HepG2 (cell line): ENCODE data around the gene APIP. TPM values are rescaled to one million over a fixed set of nuclear protein-coding genes. Genes with fewer than 3 reads are reported as not detected.

Source experiments
- ATAC-seq: fragments of 200-7000 bp; cut with Tn5 transposase; 3 replicates; pipeline ENCODE4 v1.9.1; 2020; ENCODE audit warnings: mild to moderate bottlenecking, moderate library complexity
- Bru-seq: library from RNA; stranded (reverse); fragments of 400-500 nt; gene quantifications from one replicate; lab custom pipeline; 2021; lab: Mats Ljungman, UMichigan
- BruChase-seq, 2 experiments: library from RNA; stranded (reverse); fragments of 400-500 nt; gene quantifications; one replicate each; lab custom pipeline; 2021; lab: Mats Ljungman, UMichigan
- BruUV-seq: library from RNA; stranded (reverse); fragments of 400-500 nt; replicated peaks from 2 replicates; lab custom pipeline; 2021; lab: Mats Ljungman, UMichigan
- CTCF ChIA-PET: fragments of 300-600 bp; formaldehyde crosslinking; extraction: SDS; loops from one replicate; lab custom pipeline; 2021; ENCODE audit warnings: low total read pairs, inconsistent platforms, low intra/inter-chr PET ratio; lab: Yijun Ruan, JAX
- POLR2A ChIA-PET: fragments of 350-600 bp; sonication (Branson Sonifier 250); formaldehyde crosslinking; loops from one replicate; lab custom pipeline; 2020; ENCODE audit warnings: antibody characterized with exemption, inconsistent platforms; lab: Yijun Ruan, JAX
- DNase-seq: peaks from one replicate; pipeline ENCODE4 v3.0.0-alpha.2; 2015; ENCODE audit warnings: low spot score
- FAIRE-seq: peaks from 3 replicates; lab custom pipeline; 2011; peaks lifted over from hg19 to GRCh38; lab: Jason Lieb, UNC
- H2AFZ ChIP-seq: one replicate; pipeline ENCODE4 v1.6.1; 2011; ENCODE audit warnings: low read length, inconsistent platforms
- H3K27ac ChIP-seq: fragments of 300-600 bp; 3 replicates; pipeline ENCODE4 v1.8.0; 2011; ENCODE audit warnings: mixed run types, mild to moderate bottlenecking, mixed read lengths, low read length, inconsistent platforms; ENCODE audit not compliant: insufficient read depth; ENCODE audit errors: extremely low read length
- H3K27me3 ChIP-seq, 2 experiments: fragments of 200-600 bp in 1 of 2; 2 replicates in 1 of 2; 3 replicates in 1 of 2; pipeline versions ENCODE4 v1.6.0 to v1.8.0; 2011; ENCODE audit warnings: low read length in 2 of 2, mild to moderate bottlenecking in 2 of 2, moderate library complexity in 2 of 2, inconsistent platforms in 1 of 2; ENCODE audit not compliant: insufficient read depth in 2 of 2, control insufficient read depth in 1 of 2
- H3K36me3 ChIP-seq, 2 experiments: fragments of 200-600 bp in 1 of 2; replicated peaks in 1 of 2; 2 replicates in 1 of 2; 3 replicates in 1 of 2; pipeline versions ENCODE4 v1.5.1 to v1.8.0; 2011; ENCODE audit warnings: low read length in 2 of 2, inconsistent platforms in 1 of 2; ENCODE audit not compliant: insufficient read depth in 2 of 2, control insufficient read depth in 1 of 2
- H3K4me1 ChIP-seq: 2 replicates; pipeline ENCODE4 v1.5.1; 2012; ENCODE audit warnings: low read length, inconsistent platforms; ENCODE audit not compliant: insufficient read depth
- H3K4me2 ChIP-seq: 2 replicates; pipeline ENCODE4 v1.6.0; 2011; ENCODE audit warnings: low read depth, low read length, inconsistent platforms
- H3K4me3 ChIP-seq, 3 experiments: fragments of 200-600 bp in 1 of 3; sonication (generic), shearing (Covaris generic) in 1 of 3; replicated peaks in 1 of 3; 2 replicates each; pipeline ENCODE4 v1.5.1; 2011 to 2016; ENCODE audit warnings: low read length in 3 of 3, inconsistent platforms in 2 of 3, low read depth in 2 of 3, mild to moderate bottlenecking in 2 of 3, control low read depth in 1 of 3, mixed read lengths in 1 of 3; ENCODE audit not compliant: insufficient read depth in 1 of 3
- H3K79me2 ChIP-seq: one replicate; pipeline ENCODE4 v1.6.1; 2011; ENCODE audit warnings: low read length, inconsistent platforms; ENCODE audit not compliant: insufficient read depth
- H3K9ac ChIP-seq: 2 replicates; pipeline ENCODE4 v1.6.0; 2011; ENCODE audit warnings: mild to moderate bottlenecking, low read depth, low read length, inconsistent platforms; ENCODE audit not compliant: insufficient read depth
- H3K9me3 ChIP-seq: 2 replicates; pipeline ENCODE4 v1.5.1; 2012; ENCODE audit warnings: mild to moderate bottlenecking, low read length
- H4K20me1 ChIP-seq: 2 replicates; pipeline ENCODE4 v1.6.0; 2011; ENCODE audit warnings: inconsistent platforms, mild to moderate bottlenecking, low read length, moderate library complexity; ENCODE audit not compliant: insufficient read depth
- RBFOX2 ChIP-seq: fragments of 200-400 bp; formaldehyde crosslinking; IDR thresholded peaks from 2 replicates; pipeline ENCODE4 v1.6.1; 2017; ENCODE audit warnings: low read depth, mild to moderate bottlenecking, low read length
- ZNF598 ChIP-seq: sonication (generic); formaldehyde crosslinking; IDR thresholded peaks from 2 replicates; pipeline ENCODE4 v1.5.1; 2020; ENCODE audit warnings: mild to moderate bottlenecking, missing genetic modification reagents, borderline replicate concordance
- WGBS: methylation state at CpG from one replicate; pipeline ENCODE4 v1.1.6; 2017; ENCODE audit warnings: low lambda C conversion rate; 5-methylcytosine and 5-hydroxymethylcytosine counted together
- in situ Hi-C: cut with HindIII; loops from 2 replicates; pipeline ENCODE4 v1.10.0; 2017; ENCODE audit warnings: low pct_unique_long_range_greater_than_20kb; ENCODE audit not compliant: extremely low pct_ligation_motif_present
- intact Hi-C: fragments of 100-400 bp; cut with micrococcal nuclease; formaldehyde crosslinking; loops from one replicate; pipeline ENCODE4 v1.10.0; 2022; ENCODE audit not compliant: unreplicated experiment
- long read RNA-seq, 2 experiments: library from RNA in 1 of 2; library from polyadenylated mRNA in 1 of 2; stranded (forward) in 1 of 2; unstranded in 1 of 2; transcript quantifications; one replicate each; pipeline ENCODE4 v2.0.0, GENCODE V29; 2019 to 2022
- polyA minus RNA-seq, 3 experiments: library from RNA; depleted of rRNA, polyadenylated mRNA; stranded (reverse); fragments of >200 nt; gene quantifications; 2 replicates each; pipeline ENCODE4 v1.2.3, GENCODE V29; 2011; ENCODE audit warnings: low replicate concordance in 1 of 3
- polyA plus RNA-seq, 8 experiments: library from polyadenylated mRNA; depleted of rRNA in 3 of 8; stranded (reverse) in 7 of 8; unstranded in 1 of 8; fragments of >200 nt; fragmentation: Illumina TruSeq in 4 of 8; extraction: Trizol in 4 of 8; gene quantifications; 2 replicates each; pipeline versions ENCODE4 v1.2.1 to v1.2.3, GENCODE V29; 2011 to 2016; ENCODE audit warnings: low read depth in 4 of 8, missing spikeins in 1 of 8, mixed read lengths in 1 of 8; ENCODE audit not compliant: insufficient read depth in 1 of 8
- total RNA-seq, 5 experiments: library from RNA; depleted of rRNA; stranded (reverse); fragments of >200 nt; fragmentation: Illumina TruSeq; extraction: Trizol; gene quantifications; 2 replicates each; pipeline ENCODE4 v1.2.3, GENCODE V29; 2016; ENCODE audit warnings: low read depth in 1 of 5
- TF ChIP-seq, protein P1 (sequence below): sonication (generic); formaldehyde crosslinking; IDR thresholded peaks from one replicate; pipeline ENCODE4 v1.5.1; 2020; ENCODE audit warnings: mild to moderate bottlenecking, missing genetic modification reagents; ENCODE audit errors: not compliant biosample characterization
- TF ChIP-seq, protein P2 (sequence below): sonication (generic); formaldehyde crosslinking; conservative IDR thresholded peaks from 2 replicates; pipeline ENCODE4 v1.4.0; 2020; ENCODE audit warnings: missing genetic modification reagents

The APIP gene, protein sequence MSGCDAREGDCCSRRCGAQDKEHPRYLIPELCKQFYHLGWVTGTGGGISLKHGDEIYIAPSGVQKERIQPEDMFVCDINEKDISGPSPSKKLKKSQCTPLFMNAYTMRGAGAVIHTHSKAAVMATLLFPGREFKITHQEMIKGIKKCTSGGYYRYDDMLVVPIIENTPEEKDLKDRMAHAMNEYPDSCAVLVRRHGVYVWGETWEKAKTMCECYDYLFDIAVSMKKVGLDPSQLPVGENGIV
- 31.0 and 41.8 TPM in 2 replicates for total RNA-seq (2016; rRNA removed; fragmentation: Illumina TruSeq; extraction: Trizol)
- 9.9 and 10.1 TPM in 2 replicates for total RNA-seq (2016; cell fraction: cytosol; rRNA removed; fragmentation: Illumina TruSeq; extraction: Trizol; ENCODE audit: low read depth)
- total RNA-seq (2016; cell fraction: insoluble cytoplasmic fraction; rRNA removed; fragmentation: Illumina TruSeq; extraction: Trizol): 31.4 and 48.5 TPM in 2 replicates
- total RNA-seq (2016; cell fraction: membrane; rRNA removed; fragmentation: Illumina TruSeq; extraction: Trizol): 14.2 and 15.9 TPM in 2 replicates
- 15.4 and 16.1 TPM in 2 replicates for total RNA-seq (2016; cell fraction: nucleus; rRNA removed; fragmentation: Illumina TruSeq; extraction: Trizol)
- polyA plus RNA-seq (2011; rRNA removed): 10.9 and 16.9 TPM in 2 replicates
- 10.8 and 10.9 TPM in 2 replicates for polyA plus RNA-seq (2011; cell fraction: cytosol; rRNA removed)
- polyA plus RNA-seq (2011; cell fraction: nucleus; rRNA removed): 2.8 and 5.2 TPM in 2 replicates
- 17.8 and 20.5 TPM in 2 replicates for polyA plus RNA-seq (2012)
- 7.2 and 8.5 TPM in 2 replicates for polyA plus RNA-seq (2016; cell fraction: cytosol; fragmentation: Illumina TruSeq; extraction: Trizol; ENCODE audit: low read depth)
- 65.8 and 75.5 TPM in 2 replicates for polyA plus RNA-seq (2016; cell fraction: insoluble cytoplasmic fraction; fragmentation: Illumina TruSeq; extraction: Trizol; ENCODE audit: low read depth)
- 14.5 and 15.3 TPM in 2 replicates for polyA plus RNA-seq (2016; cell fraction: membrane; fragmentation: Illumina TruSeq; extraction: Trizol; ENCODE audit: low read depth)
- 26.8 and 31.3 TPM in 2 replicates for polyA plus RNA-seq (2016; cell fraction: nucleus; fragmentation: Illumina TruSeq; extraction: Trizol; ENCODE audit: insufficient read depth, low read depth)
- polyA minus RNA-seq (2011; rRNA and poly(A)+ RNA removed; ENCODE audit: low replicate concordance): 3.3 and 3.6 TPM in 2 replicates
- polyA minus RNA-seq (2011; cell fraction: cytosol; rRNA and poly(A)+ RNA removed): 5.6 and 6.0 TPM in 2 replicates
- polyA minus RNA-seq (2011; cell fraction: nucleus; rRNA and poly(A)+ RNA removed): 3.0 and 5.3 TPM in 2 replicates
- Bru-seq, nascent RNA: percentile 69 among the genes with signal in this experiment
- BruChase-seq, experiment 1, labeled RNA remaining after a 6-hour chase: percentile 59 among the genes with signal in this experiment
- percentile 65 among the genes with signal in this experiment for BruChase-seq, experiment 2, labeled RNA remaining after a 2-hour chase
- long read RNA-seq, experiment 1, transcript APIP-201 (7 exons, 1,366 nt): major isoform, 35 of 50 reads
- long read RNA-seq, experiment 1, partial matches to known transcripts: 12 of 50 reads
- long read RNA-seq, experiment 1, other reads (novel, unspliced or antisense): 3 of 50 reads
- long read RNA-seq, experiment 2, transcript APIP-201 (7 exons, 1,366 nt): major isoform, 11 of 15 reads
- long read RNA-seq, experiment 2, partial matches to known transcripts: 1 of 15 reads
- long read RNA-seq, experiment 2, other reads (novel, unspliced or antisense): 3 of 15 reads

DNA sequence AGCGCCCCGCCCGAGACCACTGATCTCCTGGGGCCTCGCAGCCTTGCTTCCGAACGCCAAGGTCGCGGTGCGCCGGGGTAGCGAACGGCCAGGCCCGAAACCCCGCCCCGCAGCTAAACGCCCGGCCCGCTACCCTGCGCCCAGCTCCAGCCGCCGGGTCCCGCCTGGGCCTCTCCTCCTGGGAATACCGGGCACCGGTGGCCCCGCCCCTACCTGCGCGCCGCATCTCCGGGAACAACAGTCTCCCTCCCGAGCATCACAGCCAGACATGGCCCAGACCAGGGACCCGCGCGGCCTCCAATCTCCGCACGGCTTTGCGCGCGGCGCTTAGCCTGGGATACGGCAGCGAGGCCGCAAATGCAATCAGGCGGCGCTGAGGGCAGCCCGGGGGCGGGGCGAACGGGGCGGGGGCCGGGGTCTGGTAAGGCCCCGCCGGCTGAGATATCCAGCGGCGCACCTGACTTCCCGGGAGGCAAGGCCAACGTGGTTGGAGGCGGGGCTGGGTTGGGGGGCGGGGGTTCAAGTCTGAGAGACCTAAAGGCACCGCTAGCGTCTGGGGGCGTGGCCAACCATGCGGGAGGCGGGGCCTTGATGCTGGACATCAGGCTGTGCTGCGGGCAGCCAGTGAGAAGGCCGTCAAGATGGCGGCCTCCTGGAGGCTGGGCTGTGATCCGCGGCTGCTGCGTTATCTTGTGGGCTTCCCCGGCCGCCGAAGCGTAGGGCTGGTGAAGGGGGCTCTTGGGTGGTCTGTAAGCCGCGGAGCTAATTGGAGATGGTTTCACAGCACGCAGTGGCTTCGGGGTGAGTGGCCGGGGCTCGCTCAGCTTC, at the start of gene APIP, which contains the start of gene PDHX:
Gene APIP (minus strand): TSS at position 365 of the 828 bp plus-strand sequence. CDS start 95 bp downstream, at position 270.
Gene PDHX (plus strand): TSS at position 604 of the 828 bp plus-strand sequence. CDS start 38 bp downstream, at position 642.
- H3K27me3 ChIP-seq: no peaks in the 10 kb centered on the region; a peak in 1 of 5 replicates
- FAIRE-seq (no peak), ATAC-seq (peak; percentile 95), DNase-seq (peak; percentile 94)
- peak within 1 kb of the TSS; percentile 77 for H2AFZ ChIP-seq
- H3K79me2 ChIP-seq: peaks cover 53% of the 10 kb centered on the region
- H3K9ac ChIP-seq: peak within 1 kb of the TSS; percentile 99
- no TSS peak for BruUV-seq
- peak within 1 kb of the TSS; percentile 89 to 100 (median 98) for H3K4me3 ChIP-seq
- no peaks in the 10 kb centered on the region for H4K20me1 ChIP-seq
- 0% methylated on average over 18 of the region's 79 CpGs for WGBS
- H3K36me3 ChIP-seq: peaks cover 0 to 12% of the 10 kb centered on the region in 2 experiments; a peak in 2 of 5 replicates
- CTCF ChIA-PET: no interaction called here
- intact Hi-C loops (no loop called here), in situ Hi-C loops (loop anchor here (25.0 kb wide), 1 partner anchor 754 kb away; no protein-coding TSS in a partner anchor)
- peak within 1 kb of the TSS; percentile 99 for H3K27ac ChIP-seq
- peaks cover 52% of the 10 kb centered on the region for H3K4me1 ChIP-seq
- no peaks in the 10 kb centered on the region for H3K9me3 ChIP-seq
- H3K4me2 ChIP-seq: peak within 1 kb of the TSS; percentile 97
- POLR2A ChIA-PET: interaction anchor here (0.6 to 4.3 kb wide), 18 partner anchors 9 to 865 kb away, joined by 3 to 46 read pairs (median 4); partner anchors contain the start of genes ABTB2, CAPRIN1 and NAT10
- TF ChIP-seq, protein P1, sequence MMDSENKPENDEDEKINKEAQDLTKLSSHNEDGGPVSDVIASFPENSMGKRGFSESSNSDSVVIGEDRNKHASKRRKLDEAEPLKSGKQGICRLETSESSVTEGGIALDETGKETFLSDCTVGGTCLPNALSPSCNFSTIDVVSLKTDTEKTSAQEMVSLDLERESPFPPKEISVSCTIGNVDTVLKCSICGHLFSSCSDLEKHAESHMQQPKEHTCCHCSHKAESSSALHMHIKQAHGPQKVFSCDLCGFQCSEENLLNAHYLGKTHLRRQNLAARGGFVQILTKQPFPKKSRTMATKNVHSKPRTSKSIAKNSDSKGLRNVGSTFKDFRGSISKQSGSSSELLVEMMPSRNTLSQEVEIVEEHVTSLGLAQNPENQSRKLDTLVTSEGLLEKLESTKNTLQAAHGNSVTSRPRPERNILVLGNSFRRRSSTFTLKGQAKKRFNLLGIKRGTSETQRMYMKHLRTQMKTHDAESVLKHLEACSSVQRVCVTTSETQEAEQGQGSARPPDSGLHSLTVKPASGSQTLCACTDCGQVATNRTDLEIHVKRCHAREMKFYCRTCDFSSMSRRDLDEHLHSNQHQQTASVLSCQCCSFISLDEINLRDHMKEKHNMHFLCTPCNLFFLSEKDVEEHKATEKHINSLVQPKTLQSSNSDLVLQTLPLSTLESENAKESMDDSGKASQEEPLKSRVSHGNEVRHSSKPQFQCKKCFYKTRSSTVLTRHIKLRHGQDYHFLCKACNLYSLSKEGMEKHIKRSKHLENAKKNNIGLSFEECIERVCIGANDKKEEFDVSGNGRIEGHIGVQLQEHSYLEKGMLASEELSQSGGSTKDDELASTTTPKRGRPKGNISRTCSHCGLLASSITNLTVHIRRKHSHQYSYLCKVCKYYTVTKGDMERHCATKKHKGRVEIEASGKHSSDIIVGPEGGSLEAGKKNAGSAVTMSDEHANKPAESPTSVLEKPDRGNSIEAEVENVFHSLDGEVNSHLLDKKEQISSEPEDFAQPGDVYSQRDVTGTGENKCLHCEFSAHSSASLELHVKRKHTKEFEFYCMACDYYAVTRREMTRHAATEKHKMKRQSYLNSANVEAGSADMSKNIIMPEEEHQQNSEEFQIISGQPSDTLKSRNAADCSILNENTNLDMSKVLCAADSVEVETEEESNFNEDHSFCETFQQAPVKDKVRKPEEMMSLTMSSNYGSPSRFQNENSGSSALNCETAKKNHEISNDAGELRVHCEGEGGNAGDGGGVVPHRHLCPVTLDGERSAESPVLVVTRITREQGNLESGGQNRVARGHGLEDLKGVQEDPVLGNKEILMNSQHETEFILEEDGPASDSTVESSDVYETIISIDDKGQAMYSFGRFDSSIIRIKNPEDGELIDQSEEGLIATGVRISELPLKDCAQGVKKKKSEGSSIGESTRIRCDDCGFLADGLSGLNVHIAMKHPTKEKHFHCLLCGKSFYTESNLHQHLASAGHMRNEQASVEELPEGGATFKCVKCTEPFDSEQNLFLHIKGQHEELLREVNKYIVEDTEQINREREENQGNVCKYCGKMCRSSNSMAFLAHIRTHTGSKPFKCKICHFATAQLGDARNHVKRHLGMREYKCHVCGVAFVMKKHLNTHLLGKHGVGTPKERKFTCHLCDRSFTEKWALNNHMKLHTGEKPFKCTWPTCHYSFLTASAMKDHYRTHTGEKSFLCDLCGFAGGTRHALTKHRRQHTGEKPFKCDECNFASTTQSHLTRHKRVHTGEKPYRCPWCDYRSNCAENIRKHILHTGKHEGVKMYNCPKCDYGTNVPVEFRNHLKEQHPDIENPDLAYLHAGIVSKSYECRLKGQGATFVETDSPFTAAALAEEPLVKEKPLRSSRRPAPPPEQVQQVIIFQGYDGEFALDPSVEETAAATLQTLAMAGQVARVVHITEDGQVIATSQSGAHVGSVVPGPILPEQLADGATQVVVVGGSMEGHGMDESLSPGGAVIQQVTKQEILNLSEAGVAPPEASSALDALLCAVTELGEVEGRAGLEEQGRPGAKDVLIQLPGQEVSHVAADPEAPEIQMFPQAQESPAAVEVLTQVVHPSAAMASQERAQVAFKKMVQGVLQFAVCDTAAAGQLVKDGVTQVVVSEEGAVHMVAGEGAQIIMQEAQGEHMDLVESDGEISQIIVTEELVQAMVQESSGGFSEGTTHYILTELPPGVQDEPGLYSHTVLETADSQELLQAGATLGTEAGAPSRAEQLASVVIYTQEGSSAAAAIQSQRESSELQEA (CRISPR knock-in tag): peak; percentile 38
- TF ChIP-seq RBFOX2 (peak; percentile 86), ZNF598 (CRISPR knock-in tag) (no peak)
- TF ChIP-seq, protein P2, sequence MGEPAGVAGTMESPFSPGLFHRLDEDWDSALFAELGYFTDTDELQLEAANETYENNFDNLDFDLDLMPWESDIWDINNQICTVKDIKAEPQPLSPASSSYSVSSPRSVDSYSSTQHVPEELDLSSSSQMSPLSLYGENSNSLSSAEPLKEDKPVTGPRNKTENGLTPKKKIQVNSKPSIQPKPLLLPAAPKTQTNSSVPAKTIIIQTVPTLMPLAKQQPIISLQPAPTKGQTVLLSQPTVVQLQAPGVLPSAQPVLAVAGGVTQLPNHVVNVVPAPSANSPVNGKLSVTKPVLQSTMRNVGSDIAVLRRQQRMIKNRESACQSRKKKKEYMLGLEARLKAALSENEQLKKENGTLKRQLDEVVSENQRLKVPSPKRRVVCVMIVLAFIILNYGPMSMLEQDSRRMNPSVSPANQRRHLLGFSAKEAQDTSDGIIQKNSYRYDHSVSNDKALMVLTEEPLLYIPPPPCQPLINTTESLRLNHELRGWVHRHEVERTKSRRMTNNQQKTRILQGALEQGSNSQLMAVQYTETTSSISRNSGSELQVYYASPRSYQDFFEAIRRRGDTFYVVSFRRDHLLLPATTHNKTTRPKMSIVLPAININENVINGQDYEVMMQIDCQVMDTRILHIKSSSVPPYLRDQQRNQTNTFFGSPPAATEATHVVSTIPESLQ: peak; percentile 84
